HEK293T (cell line): ENCODE results near the gene SFN.
"Not testable (repeated sequence)": the region's sequence is repeated elsewhere in the genome, so short reads cannot be mapped to it uniquely, and the experiment has no call there.

Source experiments
- BHLHE40 ChIP-seq: fragments of 450-650 bp; IDR thresholded peaks from 2 replicates; pipeline ENCODE4 v1.6.1; 2016; ENCODE audit warnings: mild to moderate bottlenecking, moderate library complexity, borderline replicate concordance
- ELF4 ChIP-seq: fragments of 450-650 bp; IDR thresholded peaks from 2 replicates; pipeline ENCODE4 v1.6.1; 2017; ENCODE audit warnings: antibody characterized with exemption
- FOXA1 ChIP-seq: fragments of 450-650 bp; IDR thresholded peaks from 2 replicates; pipeline ENCODE4 v1.6.1; 2016; ENCODE audit warnings: mild to moderate bottlenecking
- FOXK2 ChIP-seq: fragments of 450-650 bp; IDR thresholded peaks from 2 replicates; pipeline ENCODE4 v1.6.1; 2016; ENCODE audit warnings: mild to moderate bottlenecking
- FOXM1 ChIP-seq: fragments of 450-650 bp; IDR thresholded peaks from 2 replicates; pipeline ENCODE4 v1.6.1; 2017; ENCODE audit warnings: mild to moderate bottlenecking, borderline replicate concordance
- HDGF ChIP-seq: fragments of 450-650 bp; IDR thresholded peaks from 2 replicates; pipeline ENCODE4 v1.6.1; 2017; ENCODE audit warnings: antibody characterized with exemption, borderline replicate concordance
- LEF1 ChIP-seq: fragments of 450-650 bp; IDR thresholded peaks from 2 replicates; pipeline ENCODE4 v1.6.1; 2017; ENCODE audit warnings: mild to moderate bottlenecking, borderline replicate concordance
- NFRKB ChIP-seq: fragments of 450-650 bp; IDR thresholded peaks from 2 replicates; pipeline ENCODE4 v1.6.1; 2016; ENCODE audit warnings: mild to moderate bottlenecking, moderate library complexity
- PKNOX1 ChIP-seq: fragments of 450-650 bp; IDR thresholded peaks from 2 replicates; pipeline ENCODE4 v1.6.1; 2016
- SP1 ChIP-seq: fragments of 450-650 bp; IDR thresholded peaks from 2 replicates; pipeline ENCODE4 v1.6.1; 2017
- SUZ12 ChIP-seq: fragments of 450-650 bp; IDR thresholded peaks from 2 replicates; pipeline ENCODE4 v1.6.1; 2016; ENCODE audit warnings: mild to moderate bottlenecking
- ZNF384 ChIP-seq: fragments of 450-650 bp; IDR thresholded peaks from 2 replicates; pipeline ENCODE4 v1.6.1; 2016

DNA sequence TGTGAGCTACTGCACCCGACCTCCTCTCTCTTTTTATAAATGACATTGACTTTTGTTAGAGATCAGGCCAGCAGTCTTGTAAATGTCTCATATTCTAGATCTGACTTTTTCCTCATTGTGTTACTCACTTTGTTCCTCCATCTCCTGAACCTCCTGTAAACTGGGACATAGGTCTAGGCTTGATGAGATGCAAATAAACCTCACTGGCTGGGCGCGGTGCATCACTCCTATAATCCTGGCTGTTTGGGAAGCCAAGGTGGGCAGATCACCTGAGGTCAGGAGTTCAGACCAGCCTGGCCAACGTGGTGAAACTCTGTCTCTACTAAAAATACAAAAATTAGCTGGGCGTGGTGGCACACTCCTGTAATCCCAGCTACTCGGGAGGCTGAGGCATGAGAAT lies 15.1 kb upstream of the SFN start:
- not testable (repeated sequence) for TF ChIP-seq BHLHE40, FOXK2, SUZ12, ZNF384, FOXA1, FOXM1, SP1, HDGF, PKNOX1, LEF1, ELF4, NFRKB
